Neural progenitor cell (in vitro differentiated cells): Measurements from ENCODE around the gene BCKDHB. TPM values are rescaled to one million over a fixed set of nuclear protein-coding genes. Genes with fewer than 3 reads are reported as not detected.

ENCODE experiments used
- DNase-seq: peaks from one replicate; pipeline ENCODE4 v3.0.0-alpha.2; 2016; ENCODE audit warnings: low spot score
- H2AFZ ChIP-seq: fragments of 200-600 bp; sonication (generic); replicated peaks from 2 replicates; pipeline ENCODE4 v1.6.1; 2016; ENCODE audit warnings: antibody characterized with exemption
- H3F3A ChIP-seq: fragments of 200-600 bp; sonication (generic); 2 replicates; pipeline ENCODE4 v1.6.1; 2016; ENCODE audit warnings: antibody characterized with exemption, low read depth
- H3K27ac ChIP-seq: fragments of 200-600 bp; sonication (generic); 2 replicates; pipeline ENCODE4 v1.5.1; 2016; ENCODE audit warnings: mild to moderate bottlenecking
- H3K27me3 ChIP-seq: fragments of 200-600 bp; sonication (generic); 2 replicates; pipeline ENCODE4 v1.6.1; 2016; ENCODE audit warnings: mild to moderate bottlenecking, moderate library complexity
- H3K36me3 ChIP-seq: fragments of 200-600 bp; sonication (generic); 2 replicates; pipeline ENCODE4 v1.5.1; 2016
- H3K4me1 ChIP-seq: fragments of 200-600 bp; sonication (generic); 2 replicates; pipeline ENCODE4 v1.6.1; 2016; ENCODE audit warnings: mixed run types
- H3K4me2 ChIP-seq: fragments of 200-600 bp; sonication (generic); 2 replicates; pipeline ENCODE4 v1.6.1; 2016
- H3K4me3 ChIP-seq: fragments of 200-600 bp; sonication (generic); 2 replicates; pipeline ENCODE4 v1.5.1; 2016
- H3K79me2 ChIP-seq: fragments of 200-600 bp; sonication (generic); 2 replicates; pipeline ENCODE4 v1.6.1; 2016; ENCODE audit warnings: low read depth
- H3K9ac ChIP-seq: fragments of 200-600 bp; sonication (generic); 2 replicates; pipeline ENCODE4 v1.6.1; 2016
- H3K9me3 ChIP-seq: fragments of 200-600 bp; sonication (generic); 2 replicates; pipeline ENCODE4 v1.5.1; 2016; ENCODE audit warnings: low read depth
- H4K20me1 ChIP-seq: fragments of 200-600 bp; sonication (generic); 2 replicates; pipeline ENCODE4 v1.6.1; 2016; ENCODE audit warnings: low read depth
- H3K27ac Mint-ChIP-seq: 3 replicates; pipeline ENCODE4 v1.8.0; 2021; ENCODE audit warnings: mixed read lengths
- H3K27me3 Mint-ChIP-seq: 2 replicates; pipeline ENCODE4 v1.8.0; 2022; ENCODE audit warnings: low read depth, mild to moderate bottlenecking, inconsistent platforms, moderate library complexity, mixed read lengths; ENCODE audit not compliant: insufficient read depth
- H3K36me3 Mint-ChIP-seq: 3 replicates; pipeline ENCODE4 v1.8.0; 2021; ENCODE audit warnings: mixed read lengths
- H3K4me1 Mint-ChIP-seq: 3 replicates; pipeline ENCODE4 v1.8.0; 2021; ENCODE audit warnings: mixed read lengths
- H3K4me3 Mint-ChIP-seq: 3 replicates; pipeline ENCODE4 v1.8.0; 2021; ENCODE audit warnings: mild to moderate bottlenecking, moderate library complexity, mixed read lengths
- H3K9me3 Mint-ChIP-seq: 3 replicates; pipeline ENCODE4 v1.8.0; 2020; ENCODE audit warnings: mixed read lengths
- CTCF ChIP-seq: fragments of 200-600 bp; sonication (generic); IDR thresholded peaks from 2 replicates; pipeline ENCODE4 v1.5.1; 2017; ENCODE audit warnings: antibody characterized with exemption, mild to moderate bottlenecking
- EZH2 ChIP-seq: fragments of 200-600 bp; sonication (generic); IDR thresholded peaks from 2 replicates; pipeline ENCODE4 v1.6.1; 2017; ENCODE audit warnings: antibody characterized with exemption, mild to moderate bottlenecking, moderate library complexity
- EZH2phosphoT487 ChIP-seq: fragments of 200-600 bp; sonication (generic); IDR thresholded peaks from 2 replicates; pipeline ENCODE4 v1.6.1; 2017; ENCODE audit warnings: antibody characterized with exemption
- total RNA-seq: library from RNA; depleted of rRNA; stranded (reverse); fragments of >200 nt; gene quantifications from 2 replicates; pipeline ENCODE4 v1.2.3, GENCODE V29; 2015; ENCODE audit warnings: low replicate concordance

Gene BCKDHB
- total RNA-seq, 1 donor from 2014 or later = 48.2 TPM

GRCh38 chr6:80333342-80333741 lies 226.9 kb downstream of the BCKDHB start:
- H3K4me1 ChIP-seq = peaks cover 83% of the 10 kb centered on the region
- no peak for TF ChIP-seq CTCF

DNA sequence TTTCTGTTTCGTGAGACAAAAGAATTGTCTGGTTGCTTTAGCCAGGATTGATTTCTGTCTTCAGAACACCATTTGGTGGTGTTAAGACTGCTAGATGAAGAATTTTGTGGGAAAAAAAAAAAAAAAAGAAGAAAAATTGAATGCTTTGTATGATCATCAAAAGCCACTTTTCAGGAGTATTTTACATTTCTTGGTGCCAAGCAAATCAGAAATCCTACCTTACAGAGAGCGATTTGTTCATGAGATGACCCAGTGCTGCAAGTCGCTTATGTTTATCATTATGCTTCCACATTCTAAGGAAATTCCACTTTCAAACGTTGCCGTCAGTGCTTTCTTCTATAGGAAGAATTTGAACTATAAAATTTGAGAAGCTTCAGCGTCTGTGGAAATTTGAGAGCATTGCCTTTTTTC lies 228.7 kb downstream of the BCKDHB start:
- Mint-ChIP-seq H3K4me3 (peak overlapping the region; percentile 80), H3K27ac (peak overlapping the region; percentile 98)

More at GRCh38 chr6:80333342-80333741, 226.9 kb downstream of the BCKDHB start:
- Mint-ChIP-seq H3K4me1 (peaks cover 86% of the 10 kb centered on the region), H3K27me3 (no peaks in the 10 kb centered on the region), H3K4me3 (peak overlapping the region; percentile 55), H3K27ac (peak overlapping the region; percentile 93), H3K36me3 (no peaks in the 10 kb centered on the region), H3K9me3 (no peaks in the 10 kb centered on the region)
- H3K9me3 ChIP-seq = no peaks in the 10 kb centered on the region
- H3F3A ChIP-seq = peaks cover 28% of the 10 kb centered on the region
- no peaks in the 10 kb centered on the region for H3K79me2 ChIP-seq
- no peaks in the 10 kb centered on the region for H3K27me3 ChIP-seq
- H3K27ac ChIP-seq = no peak overlapping the region
- H2AFZ ChIP-seq = no peak overlapping the region
- no peak overlapping the region for H3K4me2 ChIP-seq
- H3K36me3 ChIP-seq = no peaks in the 10 kb centered on the region
- DNase-seq = no peak
- no peak overlapping the region for H3K4me3 ChIP-seq
- no peaks in the 10 kb centered on the region for H4K20me1 ChIP-seq
- H3K9ac ChIP-seq = no peak overlapping the region

GRCh38 chr6:80336911-80337310 lies 230.4 kb downstream of the BCKDHB start:
- Histone ChIP-seq H3K4me3 (no peak overlapping the region), H4K20me1 (no peaks in the 10 kb centered on the region), H2AFZ (no peak overlapping the region), H3K27ac (no peak overlapping the region), H3K79me2 (no peaks in the 10 kb centered on the region), H3K27me3 (no peaks in the 10 kb centered on the region), H3K4me2 (no peak overlapping the region), H3K9ac (no peak overlapping the region), H3K36me3 (no peaks in the 10 kb centered on the region), H3K9me3 (no peaks in the 10 kb centered on the region), H3F3A (no peaks in the 10 kb centered on the region), H3K4me1 (peaks cover 47% of the 10 kb centered on the region)
- Mint-ChIP-seq H3K27ac (peak overlapping the region; percentile 89), H3K36me3 (no peaks in the 10 kb centered on the region), H3K27me3 (no peaks in the 10 kb centered on the region), H3K9me3 (no peaks in the 10 kb centered on the region), H3K4me1 (peaks cover 70% of the 10 kb centered on the region), H3K4me3 (no peak overlapping the region)
- no peak for DNase-seq
- no peak for TF ChIP-seq EZH2phosphoT487
- TF ChIP-seq EZH2 = no peak
- TF ChIP-seq CTCF = no peak

More for the DNA sequence above, 228.7 kb downstream of the BCKDHB start:
- Histone ChIP-seq H3K27me3 (no peaks in the 10 kb centered on the region), H3K36me3 (no peaks in the 10 kb centered on the region), H3K4me1 (peaks cover 65% of the 10 kb centered on the region), H4K20me1 (no peaks in the 10 kb centered on the region), H3K4me3 (no peak overlapping the region), H3K4me2 (peak overlapping the region; percentile 29), H3K9ac (no peak overlapping the region), H3K27ac (peak overlapping the region; percentile 3), H3K9me3 (no peaks in the 10 kb centered on the region), H3F3A (peaks cover 13% of the 10 kb centered on the region), H3K79me2 (no peaks in the 10 kb centered on the region), H2AFZ (no peak overlapping the region)
- no peak for DNase-seq
- Mint-ChIP-seq H3K4me1 (peaks cover 75% of the 10 kb centered on the region), H3K9me3 (no peaks in the 10 kb centered on the region), H3K36me3 (no peaks in the 10 kb centered on the region), H3K27me3 (no peaks in the 10 kb centered on the region)
- TF ChIP-seq EZH2 (no peak), CTCF (no peak), EZH2phosphoT487 (no peak)
